GM12878 (cell line): ENCODE measurements around the gene MUC5AC.

Experiments used
- BACH1 ChIP-seq: fragments of 450-650 bp; IDR thresholded peaks from 2 replicates; pipeline ENCODE4 v1.6.1; 2017; ENCODE audit warnings: mild to moderate bottlenecking, borderline replicate concordance
- CTCF ChIP-seq, 3 experiments: IDR thresholded peaks in 2 of 3; conservative IDR thresholded peaks in 1 of 3; 2 replicates each; pipeline ENCODE4 v1.5.1; 2011; ENCODE audit warnings: low read depth in 3 of 3, low read length in 3 of 3, mild to moderate bottlenecking in 3 of 3, control low read depth in 2 of 3, moderate library complexity in 2 of 3, inconsistent platforms in 1 of 3, mixed read lengths in 1 of 3; ENCODE audit not compliant: control insufficient read depth in 2 of 3, insufficient read depth in 1 of 3; ENCODE audit errors: extremely low read depth in 1 of 3
- EZH2 ChIP-seq: IDR thresholded peaks from 2 replicates; pipeline ENCODE4 v1.6.1; 2012; ENCODE audit warnings: low read depth, mild to moderate bottlenecking, control low read depth, inconsistent platforms, low read length, borderline replicate concordance; ENCODE audit not compliant: control insufficient read depth
- PBX3 ChIP-seq: IDR thresholded peaks from 2 replicates; pipeline ENCODE4 v1.6.1; 2011; ENCODE audit warnings: mild to moderate bottlenecking, low read depth, low read length, moderate library complexity; ENCODE audit not compliant: insufficient replicate concordance
- POLR2AphosphoS5 ChIP-seq: IDR thresholded peaks from 2 replicates; pipeline ENCODE4 v1.6.1; 2011; ENCODE audit warnings: mild to moderate bottlenecking, low read length, inconsistent platforms
- RFX5 ChIP-seq: IDR thresholded peaks from 2 replicates; pipeline ENCODE4 v1.6.1; 2011; ENCODE audit warnings: low read depth, low read length, improper control_type of control experiment
- SIN3A ChIP-seq: IDR thresholded peaks from 2 replicates; pipeline ENCODE4 v1.6.1; 2012; ENCODE audit warnings: low read depth, low read length, improper control_type of control experiment
- SMAD1 ChIP-seq: fragments of 450-650 bp; IDR thresholded peaks from 2 replicates; pipeline ENCODE4 v1.6.1; 2018; ENCODE audit warnings: mild to moderate bottlenecking, low read depth; ENCODE audit not compliant: partially characterized antibody
- SPI1 ChIP-seq: IDR thresholded peaks from 2 replicates; pipeline ENCODE4 v1.6.1; 2011; ENCODE audit warnings: low read depth, mild to moderate bottlenecking, low read length, moderate library complexity, borderline replicate concordance; ENCODE audit not compliant: insufficient read depth

DNA sequence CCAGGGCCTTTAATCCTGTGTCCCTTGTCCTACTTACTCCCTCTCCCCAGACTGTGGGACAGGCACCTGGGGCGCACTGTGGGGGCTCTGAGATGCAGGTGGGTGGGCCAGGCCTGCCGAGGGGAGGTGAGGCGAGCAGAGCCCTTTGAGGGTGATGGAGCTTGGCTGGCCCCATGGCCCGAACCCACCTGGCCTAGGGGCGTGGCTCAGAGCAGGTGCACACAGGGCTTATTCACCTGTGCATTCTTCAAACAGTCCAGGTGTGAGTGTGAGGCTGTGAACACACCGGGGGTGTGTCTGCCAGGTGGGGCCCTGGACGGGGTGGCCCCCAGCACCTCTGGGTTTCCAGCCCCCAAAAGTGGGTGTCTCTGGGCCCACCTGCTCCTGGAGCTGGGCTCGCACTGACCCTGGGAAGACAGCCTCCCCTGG lies 9.0 kb upstream of the MUC5AC start:
- TF ChIP-seq SPI1 (no peak), EZH2 (no peak), SIN3A (no peak), CTCF (IDR thresholded peaks at IDR 0.05 in 2 of 3, conservative IDR thresholded peaks at IDR 0.05 in 1 of 3; ENCODE audit: control insufficient read depth in 2 of 3, extremely low read depth in 1 of 3, insufficient read depth in 1 of 3, low read depth in 3 of 3, low read length in 3 of 3) (no peak), BACH1 (no peak), SMAD1 (no peak), POLR2AphosphoS5 (no peak), RFX5 (no peak), PBX3 (no peak)
